HG02759 (cell line): ENCODE data around the gene EHMT1.
"Not testable (repeated sequence)": the region's sequence is repeated elsewhere in the genome, so short reads cannot be mapped to it uniquely, and the experiment has no call there.

Experiments
- ATAC-seq: cut with Tn5 transposase; IDR thresholded peaks from one replicate; pipeline ENCODE4 v1.9.1; 2021; ENCODE audit warnings: mild to moderate bottlenecking, moderate library complexity; ENCODE audit not compliant: unreplicated experiment

The EHMT1 gene

DNA sequence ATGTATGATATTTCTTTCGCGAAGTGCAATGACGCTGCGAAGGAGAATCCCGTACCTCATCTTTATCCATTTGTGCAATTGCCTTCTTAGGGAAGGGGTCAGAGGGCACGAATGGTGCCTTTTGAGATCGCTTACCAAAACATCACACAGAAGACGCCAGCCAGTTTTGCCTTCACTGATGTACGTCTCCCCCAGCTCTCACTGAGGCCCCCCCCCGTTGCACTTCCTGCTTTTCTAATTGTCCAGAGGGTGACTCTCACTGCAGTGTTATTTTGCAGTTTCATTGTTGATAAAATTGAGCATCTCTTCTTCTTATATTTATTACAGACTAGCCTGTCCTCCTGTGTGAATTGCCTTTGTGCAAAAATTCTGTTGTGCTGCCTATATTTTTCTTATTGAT, 219.8 kb downstream of the EHMT1 start:
- ATAC-seq: no peak

DNA sequence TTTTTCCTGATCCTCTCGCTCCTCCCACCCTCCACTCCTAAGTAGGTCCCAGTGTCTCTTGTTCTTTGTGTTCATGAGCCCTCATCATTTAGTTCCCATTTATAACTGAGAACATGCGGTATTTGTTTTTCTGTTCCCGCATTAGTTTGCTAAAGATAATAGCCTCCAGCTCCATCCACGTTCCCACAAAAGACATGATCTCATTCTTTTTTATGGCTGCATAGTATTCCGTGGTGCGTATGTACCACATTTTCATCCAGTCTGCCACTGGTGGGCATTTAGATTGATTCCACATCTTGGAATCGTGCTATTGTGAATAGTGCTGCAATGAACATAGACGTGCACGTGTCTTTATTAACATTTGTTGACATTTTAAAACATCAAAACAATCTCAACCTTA, 224.6 kb downstream of the EHMT1 start:
- ATAC-seq: no peak

DNA sequence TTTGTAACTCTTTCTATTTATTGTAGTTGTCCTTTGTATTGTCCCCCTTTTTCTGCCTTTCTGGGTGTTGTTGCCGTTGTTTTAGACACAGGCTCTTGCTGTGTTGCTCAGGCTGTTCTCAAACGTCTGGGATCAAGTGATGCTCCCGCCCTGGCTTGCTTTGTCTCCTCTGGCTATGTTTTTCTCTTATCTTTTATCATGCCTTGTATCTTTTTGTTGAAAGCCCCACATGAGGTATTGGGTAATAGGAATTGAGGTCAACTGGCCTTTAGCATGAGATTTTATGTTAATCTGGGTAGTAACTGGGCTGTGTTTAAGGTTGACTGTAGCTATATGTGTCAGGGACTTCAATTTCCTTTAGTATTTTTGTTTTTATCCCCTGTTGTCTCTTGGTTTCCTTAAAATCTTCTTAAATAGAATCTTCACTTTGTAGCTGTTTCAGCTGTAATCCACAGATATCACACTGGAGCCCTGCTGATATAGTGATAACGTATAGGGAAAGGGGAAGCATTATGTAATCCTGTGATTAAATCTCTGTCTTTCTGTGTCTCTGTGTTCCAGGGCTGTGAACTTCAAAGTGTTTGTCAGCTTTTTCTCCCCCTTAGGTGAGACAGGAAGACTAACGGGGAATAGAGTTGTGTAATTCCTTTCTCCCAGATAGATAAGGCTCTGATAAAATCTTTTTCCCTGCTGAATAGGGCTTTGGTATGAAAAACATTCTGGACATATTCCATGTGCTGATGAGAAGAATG, 232.9 kb downstream of the EHMT1 start:
- ATAC-seq: no peak

DNA sequence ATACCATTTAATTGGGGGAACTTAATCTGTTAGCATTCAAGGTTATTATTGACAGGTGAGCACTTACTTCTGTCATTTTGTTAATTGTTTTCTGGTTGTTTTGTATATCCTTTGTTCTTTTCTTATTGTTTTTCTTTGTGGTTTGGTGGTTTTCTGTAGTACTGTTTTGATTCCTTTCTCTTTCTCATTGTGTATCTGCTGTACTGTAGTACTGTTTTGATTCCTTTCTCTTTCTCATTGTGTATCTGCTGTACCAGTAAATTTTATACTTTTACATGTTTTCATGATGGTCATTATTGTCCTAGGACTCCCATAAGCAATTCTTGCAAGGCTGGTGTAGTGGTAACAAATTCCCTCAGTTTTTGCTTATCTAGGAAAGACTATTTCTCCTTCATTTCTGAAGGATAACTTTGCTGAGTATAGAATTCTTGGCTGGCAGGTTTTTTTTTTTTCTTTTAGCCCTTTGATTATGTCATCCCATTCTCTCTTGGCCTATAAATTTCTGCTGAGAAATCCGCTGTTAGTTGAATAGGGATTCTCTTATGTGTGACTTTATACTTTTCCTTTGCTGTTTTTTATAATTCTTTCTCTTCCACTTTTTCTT, 234.7 kb downstream of the EHMT1 start:
- ATAC-seq: no peak

DNA sequence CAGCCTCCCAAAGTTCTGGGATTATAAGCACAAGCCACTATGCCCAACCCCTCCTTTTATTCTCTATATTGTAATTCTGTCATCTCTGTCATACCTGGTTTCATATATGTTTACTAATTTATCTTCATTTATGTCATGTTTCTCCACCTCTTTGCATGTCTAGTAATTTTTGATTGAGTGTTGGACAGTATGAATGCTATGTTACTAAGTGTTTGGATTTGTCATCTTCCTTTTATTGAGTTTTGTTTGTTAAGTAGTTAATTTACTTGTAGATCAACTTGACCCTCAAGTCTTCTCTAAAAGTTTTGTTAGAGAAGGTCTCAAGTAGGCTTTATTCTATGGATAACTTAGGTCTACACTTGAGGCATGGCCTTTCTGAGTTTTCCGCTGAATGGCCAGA, 241.6 kb downstream of the EHMT1 start:
- no peak for ATAC-seq

DNA sequence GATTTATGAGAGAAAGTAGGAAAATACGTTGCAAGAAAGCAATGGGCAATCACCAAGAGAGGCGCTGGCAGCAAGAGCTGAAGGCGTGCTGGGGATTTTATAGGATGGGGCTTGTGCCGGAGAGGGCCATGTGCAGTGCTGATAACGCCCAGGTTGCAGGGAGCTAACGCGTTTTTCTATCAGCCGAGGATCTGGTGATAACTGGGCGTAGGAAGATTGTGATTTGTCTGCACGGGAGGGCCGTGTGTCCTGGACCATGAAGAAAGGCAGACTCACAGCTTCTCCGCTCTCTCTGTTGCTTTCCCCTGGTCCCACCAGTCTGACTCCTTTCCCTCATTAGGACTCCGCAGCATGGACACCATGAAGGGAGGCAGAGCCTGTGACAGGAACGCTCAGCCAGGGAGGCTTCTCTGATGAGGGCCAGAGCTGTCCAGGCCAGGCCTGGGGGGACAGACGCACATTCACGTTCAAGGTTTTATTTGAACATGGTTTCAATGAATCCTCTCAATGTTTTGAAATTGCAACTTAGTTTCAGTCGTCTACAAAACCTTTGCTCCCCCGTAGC, 246.9 kb downstream of the EHMT1 start:
- no peak for ATAC-seq

DNA sequence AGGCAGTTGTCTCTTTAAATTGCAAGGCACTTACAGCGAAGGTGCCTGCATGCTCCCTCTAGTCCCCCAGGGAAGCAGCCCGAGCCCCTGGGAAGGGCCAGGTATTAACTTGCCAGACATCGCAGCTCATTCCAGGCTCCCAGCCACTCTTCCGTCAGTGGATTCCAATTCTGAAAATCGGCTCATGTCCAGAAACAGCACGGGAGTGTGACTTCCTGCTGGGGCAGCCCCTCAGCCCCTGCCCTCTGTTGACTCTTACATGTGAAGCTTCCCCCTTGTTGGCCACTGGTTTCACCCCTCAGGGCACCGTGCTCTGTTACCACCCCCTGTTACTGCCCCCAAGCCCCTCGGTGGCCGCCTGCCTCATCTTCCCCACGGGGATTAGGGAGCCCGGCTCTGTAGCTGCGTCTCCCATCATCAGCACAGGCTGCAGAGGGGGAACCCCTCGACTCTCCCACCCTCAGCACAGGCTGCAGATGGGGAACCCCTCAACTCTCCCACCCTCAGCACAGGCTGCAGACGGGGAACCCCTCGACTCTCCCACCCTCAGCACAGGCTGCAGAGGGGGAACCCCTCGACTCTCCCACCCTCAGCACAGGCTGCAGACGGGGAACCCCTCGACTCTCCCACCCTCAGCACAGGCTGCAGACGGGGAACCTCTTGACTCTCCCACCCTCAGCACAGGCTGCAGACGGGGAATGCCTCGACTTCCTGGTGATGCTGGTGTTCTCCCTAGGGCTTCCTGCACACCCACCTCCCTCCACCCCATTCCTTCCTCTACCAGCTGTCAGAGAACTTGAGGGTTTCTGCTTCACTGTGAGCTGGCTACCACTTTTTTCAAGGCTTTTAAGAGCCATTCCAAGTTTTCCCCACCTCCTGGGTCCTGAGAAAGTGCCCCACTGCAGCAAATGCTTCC, 247.7 kb downstream of the EHMT1 start:
- no peak for ATAC-seq

DNA sequence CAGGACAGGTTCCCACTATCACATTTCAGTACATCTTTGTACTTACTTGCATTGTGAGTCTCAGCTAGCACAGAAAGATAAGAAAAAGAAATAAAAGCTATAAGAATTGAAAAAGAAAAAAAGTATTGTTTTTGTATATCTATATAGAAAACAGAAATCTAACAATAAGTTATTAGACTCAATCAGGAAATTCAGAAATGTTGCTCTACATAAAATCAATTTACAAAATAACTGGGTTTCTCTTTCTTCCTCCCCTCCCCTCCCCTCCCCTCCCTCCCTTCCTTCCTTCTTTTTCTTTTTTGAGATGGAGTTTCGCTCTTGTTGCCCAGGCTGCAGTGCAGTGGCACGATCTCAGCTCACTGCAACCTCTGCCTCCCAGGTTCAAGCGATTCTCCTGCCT, 251.6 kb downstream of the EHMT1 start:
- ATAC-seq: no peak

DNA sequence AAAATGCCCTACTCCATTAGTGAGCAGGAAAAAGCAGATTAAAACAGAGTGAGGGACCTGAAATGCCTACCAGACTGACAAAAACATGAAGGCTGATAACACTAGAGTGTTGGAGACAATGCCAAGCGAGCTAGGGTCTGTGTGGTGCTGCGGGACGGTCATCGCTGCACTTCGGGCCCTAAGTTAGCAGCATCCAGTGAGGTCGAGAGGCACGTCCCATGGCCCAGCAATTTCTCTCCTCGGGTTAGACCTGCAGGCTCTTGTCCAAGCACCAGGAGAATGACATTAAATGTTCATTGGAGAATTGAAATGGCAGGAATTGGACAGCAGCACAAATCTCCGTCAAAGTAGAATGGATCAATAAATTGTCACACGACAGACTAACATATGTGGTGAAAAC, 253.5 kb downstream of the EHMT1 start:
- no peak for ATAC-seq

DNA sequence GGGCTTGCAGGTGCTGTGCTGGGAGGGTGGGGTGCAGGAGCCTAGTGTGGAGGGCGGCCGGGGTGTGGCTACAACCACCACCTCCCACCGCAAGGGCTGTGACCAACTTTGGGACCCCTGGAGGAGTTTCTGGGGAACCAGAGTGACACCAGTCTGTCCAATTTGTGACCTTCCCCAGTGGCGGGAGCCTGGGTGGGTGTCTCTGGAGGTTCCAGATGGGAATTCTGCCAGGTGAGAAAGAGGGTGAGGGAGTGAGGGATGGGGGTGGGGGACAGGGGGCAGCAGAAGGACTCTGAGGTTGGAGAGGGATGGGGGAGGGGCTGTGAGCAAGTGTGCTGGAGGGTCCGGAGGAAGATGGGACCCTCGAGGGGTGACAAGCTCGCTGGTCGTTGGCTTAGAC, 254.6 kb downstream of the EHMT1 start:
- no peak for ATAC-seq

DNA sequence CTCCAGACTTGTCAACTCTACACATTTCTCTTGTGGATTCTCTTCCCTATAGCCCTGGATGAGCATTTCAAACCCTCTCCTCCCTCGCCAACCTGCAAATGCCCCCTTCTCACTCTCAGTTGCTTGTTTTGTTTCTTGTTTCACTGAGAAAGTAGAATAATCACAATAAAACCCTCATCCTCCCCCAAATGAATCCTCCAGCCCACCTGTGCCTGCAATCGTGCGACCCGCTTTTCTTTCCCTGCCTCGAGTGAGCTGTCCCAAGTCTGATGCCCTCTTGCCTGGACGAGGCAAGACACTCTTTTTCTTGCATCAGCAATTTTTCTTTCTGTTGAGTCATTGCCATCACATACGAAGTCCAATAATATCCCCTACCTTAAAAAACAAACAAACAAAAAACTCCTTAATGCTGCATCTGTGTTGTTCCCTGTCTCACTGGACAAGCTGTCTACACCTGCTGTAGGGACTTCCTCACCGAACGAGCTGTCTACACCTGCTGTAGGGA, 255.1 kb downstream of the EHMT1 start:
- ATAC-seq: no peak

DNA sequence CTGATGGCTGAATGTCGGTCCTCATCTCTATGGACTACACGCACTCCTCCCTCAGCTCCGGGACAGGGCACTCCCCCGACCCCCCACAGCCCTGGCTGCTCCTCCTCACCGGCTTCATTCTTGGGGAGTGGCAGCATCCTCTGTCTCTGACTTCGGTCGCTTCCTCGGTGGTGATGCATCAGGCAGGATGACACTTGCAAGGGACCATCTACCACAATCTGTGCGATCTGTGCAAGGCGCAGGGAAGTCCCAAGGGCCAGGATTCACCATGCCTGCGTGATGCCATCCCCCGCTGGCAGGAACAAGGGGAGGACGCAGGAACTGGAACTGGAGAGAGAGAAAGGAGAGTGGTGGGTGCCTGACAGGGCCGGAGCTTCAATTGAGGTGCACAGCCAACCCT, 256.5 kb downstream of the EHMT1 start:
- no peak for ATAC-seq

DNA sequence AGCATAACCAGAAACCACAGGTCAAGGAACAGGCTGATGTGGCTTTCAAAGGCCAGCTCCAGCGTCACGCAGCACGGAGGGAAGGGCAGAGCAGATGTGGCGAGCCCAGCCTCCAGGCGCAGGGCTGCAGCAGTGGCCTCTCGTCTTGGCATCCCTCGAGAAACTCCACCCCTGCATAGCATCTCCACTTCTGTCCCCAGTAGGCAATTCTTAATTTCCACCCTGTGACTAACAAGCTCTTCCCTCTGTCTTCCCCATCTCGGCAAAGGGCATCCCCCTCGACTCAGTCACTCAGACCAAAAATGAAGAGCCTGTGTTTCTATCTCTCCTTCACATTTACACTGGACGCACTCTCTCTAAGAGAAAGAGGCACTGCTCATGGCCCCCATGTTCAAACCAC, 257.0 kb downstream of the EHMT1 start:
- no peak for ATAC-seq

DNA sequence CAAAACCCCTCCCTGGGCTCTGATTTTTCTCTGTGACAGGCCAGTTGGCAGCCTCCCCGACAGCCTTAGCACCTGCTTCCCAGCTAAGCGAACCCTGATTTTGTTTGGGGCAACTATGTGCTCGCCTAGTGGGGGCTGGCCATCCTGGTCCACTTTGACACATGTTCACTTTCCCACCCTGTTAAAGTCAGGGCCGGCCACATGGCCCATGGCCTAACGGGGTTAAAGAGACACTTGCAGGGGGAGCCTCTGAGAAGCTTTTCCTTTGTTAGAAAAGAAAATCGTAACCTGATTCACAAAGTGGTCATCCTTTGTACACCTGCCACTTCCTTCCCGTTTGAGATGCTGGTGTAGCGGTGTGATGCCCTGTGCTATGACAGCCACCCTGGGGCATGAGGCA, 257.5 kb downstream of the EHMT1 start:
- no peak for ATAC-seq

DNA sequence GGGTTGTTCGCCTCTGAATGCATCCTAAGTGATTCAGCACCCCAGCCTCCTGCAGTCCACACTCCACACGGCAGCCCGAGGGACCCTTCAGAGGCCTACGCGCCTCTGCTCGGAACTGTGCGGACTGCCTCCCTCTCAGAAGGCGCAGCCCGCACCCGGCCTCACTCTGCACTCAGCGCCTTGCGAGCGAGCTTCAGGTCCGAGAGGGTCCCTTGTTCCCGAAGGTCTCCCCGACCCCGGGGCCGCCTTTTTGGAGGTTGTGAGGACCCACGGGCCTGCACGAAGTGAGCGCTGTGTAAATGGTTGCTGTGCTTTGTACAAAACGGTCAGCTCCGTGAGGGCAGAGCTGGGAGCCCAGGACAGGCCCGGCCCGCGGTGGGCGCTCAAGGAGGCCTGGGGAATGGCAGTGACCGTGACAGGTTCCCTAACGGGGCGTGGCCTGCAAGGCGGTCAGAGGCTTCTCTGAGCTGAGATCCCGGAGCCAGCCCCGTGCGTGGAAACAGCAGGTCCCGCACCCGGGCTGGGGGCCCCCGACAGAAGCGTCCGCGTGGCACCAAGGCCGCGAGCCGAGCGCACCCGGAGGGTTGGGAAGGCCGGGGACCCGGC, 258.1 kb downstream of the EHMT1 start:
- no peak for ATAC-seq

DNA sequence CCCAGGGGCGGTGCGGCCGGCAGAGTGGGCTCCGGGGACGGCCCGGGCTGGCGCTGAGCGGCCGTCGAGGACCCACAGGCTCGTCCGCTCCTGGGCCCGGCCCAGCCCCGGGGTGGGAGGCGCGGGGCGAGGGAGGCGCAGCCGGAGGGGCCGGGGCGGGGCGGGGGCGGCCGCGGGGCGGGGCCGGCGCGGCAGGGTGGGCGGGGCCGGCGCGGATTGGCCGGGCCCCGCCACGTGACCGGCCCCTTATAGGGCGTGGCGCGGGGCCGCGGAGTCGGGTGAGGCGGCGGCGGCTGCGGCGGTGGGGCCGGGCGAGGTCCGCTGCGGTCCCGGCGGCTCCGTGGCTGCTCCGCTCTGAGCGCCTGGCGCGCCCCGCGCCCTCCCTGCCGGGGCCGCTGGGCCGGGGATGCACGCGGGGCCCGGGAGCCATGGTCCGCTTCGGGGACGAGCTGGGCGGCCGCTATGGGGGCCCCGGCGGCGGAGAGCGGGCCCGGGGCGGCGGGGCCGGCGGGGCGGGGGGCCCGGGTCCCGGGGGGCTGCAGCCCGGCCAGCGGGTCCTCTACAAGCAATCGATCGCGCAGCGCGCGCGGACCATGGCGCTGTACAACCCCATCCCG, 258.8 kb downstream of the EHMT1 start, which contains the start of gene CACNA1B:
Gene CACNA1B (plus strand): TSS at position 277 of the 617 bp plus-strand sequence. CDS start 152 bp downstream, at position 429.
- ATAC-seq: not testable (repeated sequence)

DNA sequence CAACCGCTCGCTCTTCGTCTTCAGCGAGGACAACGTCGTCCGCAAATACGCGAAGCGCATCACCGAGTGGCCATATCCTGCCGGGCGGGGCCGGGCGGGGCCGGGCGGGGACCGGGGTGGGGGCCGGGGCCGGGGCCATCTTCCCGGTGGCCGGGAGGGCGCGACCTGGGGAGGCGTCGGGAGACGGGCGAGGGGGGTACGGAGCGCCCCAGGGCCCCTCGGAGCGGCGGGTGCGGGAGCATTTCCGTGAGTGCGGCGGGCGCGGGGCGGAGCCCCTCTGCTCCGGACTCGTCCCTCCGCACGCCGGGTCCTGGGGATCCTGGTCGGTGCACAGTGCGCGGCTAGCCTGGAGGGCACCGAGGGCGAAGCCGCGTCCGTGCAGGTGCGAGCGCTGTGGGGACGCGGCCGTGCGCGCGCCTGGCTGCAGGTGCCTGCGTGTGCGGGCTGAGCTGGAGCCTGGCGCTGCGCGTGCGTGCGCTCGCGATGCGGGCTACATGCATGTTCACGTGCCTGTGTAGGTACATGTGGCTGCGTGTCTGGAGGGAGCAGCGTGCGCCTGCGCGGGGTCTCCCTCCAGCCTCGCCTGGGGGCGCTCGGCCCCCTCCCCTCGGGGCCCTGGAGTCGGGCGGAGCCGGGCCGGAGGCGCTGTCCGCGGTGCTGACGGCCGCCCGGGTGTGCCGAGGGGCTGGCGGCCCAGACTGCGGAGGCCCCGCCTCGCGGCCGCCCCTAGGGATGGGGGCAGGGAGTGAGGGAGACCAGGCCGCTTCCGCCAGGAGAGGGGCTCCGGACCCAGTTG, 259.5 kb downstream of the EHMT1 start:
- no peak for ATAC-seq

DNA sequence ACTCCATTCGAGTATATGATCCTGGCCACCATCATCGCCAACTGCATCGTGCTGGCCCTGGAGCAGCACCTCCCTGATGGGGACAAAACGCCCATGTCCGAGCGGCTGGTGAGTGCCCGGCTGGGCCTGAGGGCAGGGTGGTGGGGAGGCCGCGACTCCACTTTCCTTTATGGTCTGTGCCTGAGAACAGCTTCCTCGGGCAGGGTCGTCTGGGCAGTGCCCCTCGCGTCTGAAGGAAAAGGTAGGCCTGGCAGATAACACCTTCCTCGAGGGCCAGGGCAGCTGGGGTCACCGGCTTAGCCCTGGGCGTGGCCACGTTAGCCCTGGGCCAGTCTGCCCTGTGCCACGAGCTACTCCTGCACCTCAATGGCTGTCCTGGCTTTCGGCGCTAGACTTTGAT, 260.2 kb downstream of the EHMT1 start:
- no peak for ATAC-seq

DNA sequence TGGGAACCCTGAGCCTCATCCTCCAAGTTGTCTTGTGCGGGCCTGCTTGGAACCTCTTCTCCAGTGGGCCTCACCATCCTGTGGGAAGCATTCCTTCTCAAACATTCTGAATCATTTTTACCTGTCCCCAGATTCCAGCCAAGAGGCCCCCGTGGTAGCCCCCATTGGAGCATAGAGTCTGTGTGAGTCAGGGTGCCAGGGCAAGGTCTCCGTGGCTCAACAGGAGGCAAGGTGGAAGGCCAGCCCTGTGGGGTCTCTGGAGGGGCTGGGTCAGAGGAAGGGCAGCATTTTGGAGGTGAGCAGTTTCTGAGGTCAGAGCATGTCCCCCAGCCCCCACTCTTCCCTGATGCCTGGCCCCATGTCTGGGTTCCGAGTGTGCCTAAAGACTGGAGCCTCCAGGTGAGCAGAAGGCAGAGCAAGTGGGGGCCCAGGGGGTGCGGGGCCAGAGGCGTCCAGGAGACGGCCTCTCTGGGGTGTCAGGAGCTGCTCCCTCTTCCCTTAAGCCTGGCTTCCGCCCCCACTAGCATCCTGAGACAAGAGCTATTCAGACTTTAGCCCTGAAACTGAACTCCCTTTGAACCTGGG, 260.9 kb downstream of the EHMT1 start:
- ATAC-seq: no peak
